GM19452 (cell line): ENCODE measurements around the gene ARHGDIA.

Experiments used
- ATAC-seq: cut with Tn5 transposase; IDR thresholded peaks from one replicate; pipeline ENCODE4 v1.9.1; 2021; ENCODE audit not compliant: unreplicated experiment

Gene ARHGDIA

DNA sequence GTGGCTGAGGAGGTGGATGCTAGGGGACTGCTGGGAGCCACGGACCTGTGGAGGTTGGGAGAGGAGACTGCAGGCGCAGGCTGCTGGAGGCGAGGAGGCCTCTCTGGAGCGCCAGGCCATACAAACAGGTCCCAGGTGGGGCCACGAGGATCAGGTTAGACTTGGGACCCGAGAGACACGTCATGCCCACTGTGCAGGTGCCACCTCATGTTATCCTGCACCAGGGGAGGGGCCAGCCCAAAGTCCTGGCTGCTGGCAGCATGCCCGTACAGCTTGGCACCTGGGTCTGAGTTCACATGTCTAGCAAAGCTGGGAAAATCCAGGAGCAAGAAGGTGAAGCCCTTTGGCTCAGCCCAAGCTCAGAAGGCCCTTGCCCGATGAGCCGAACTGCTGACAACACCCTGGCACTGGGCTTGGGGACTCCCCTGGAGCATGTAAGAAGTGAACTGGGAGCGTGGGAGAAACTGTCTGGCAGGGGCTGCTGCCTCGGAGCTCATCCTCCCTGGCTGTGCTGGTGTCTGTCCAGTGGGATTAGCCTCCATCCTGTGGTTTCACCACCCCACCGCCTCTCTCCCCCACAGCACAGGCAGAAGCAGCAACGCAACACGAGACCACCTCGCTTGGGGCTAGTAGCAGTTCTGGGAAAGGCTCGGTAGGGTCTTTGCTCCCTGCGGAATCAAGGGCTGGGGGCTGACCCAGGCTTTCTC, 5.3 kb downstream of the ARHGDIA start:
- ATAC-seq, result no peak

DNA sequence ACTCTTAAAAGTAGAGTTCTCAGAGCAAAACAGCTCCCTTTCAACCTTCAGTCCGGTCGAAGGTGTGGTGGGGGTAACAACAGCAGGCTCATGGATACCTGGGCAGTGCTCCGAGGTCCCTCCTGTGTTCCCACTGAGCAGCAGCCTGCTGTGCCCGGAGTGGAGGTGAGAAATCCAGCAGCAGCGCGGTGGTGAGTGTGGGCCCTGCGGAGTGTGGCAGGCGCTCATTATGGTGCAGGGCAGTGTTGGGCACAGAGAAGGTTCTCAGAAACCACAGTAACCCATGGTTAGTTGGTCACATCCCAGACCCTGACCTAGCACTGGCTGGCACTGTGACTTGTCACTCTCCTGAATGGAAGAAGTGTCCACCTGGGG, 5.8 kb downstream of the ARHGDIA start:
- ATAC-seq, result no peak

DNA sequence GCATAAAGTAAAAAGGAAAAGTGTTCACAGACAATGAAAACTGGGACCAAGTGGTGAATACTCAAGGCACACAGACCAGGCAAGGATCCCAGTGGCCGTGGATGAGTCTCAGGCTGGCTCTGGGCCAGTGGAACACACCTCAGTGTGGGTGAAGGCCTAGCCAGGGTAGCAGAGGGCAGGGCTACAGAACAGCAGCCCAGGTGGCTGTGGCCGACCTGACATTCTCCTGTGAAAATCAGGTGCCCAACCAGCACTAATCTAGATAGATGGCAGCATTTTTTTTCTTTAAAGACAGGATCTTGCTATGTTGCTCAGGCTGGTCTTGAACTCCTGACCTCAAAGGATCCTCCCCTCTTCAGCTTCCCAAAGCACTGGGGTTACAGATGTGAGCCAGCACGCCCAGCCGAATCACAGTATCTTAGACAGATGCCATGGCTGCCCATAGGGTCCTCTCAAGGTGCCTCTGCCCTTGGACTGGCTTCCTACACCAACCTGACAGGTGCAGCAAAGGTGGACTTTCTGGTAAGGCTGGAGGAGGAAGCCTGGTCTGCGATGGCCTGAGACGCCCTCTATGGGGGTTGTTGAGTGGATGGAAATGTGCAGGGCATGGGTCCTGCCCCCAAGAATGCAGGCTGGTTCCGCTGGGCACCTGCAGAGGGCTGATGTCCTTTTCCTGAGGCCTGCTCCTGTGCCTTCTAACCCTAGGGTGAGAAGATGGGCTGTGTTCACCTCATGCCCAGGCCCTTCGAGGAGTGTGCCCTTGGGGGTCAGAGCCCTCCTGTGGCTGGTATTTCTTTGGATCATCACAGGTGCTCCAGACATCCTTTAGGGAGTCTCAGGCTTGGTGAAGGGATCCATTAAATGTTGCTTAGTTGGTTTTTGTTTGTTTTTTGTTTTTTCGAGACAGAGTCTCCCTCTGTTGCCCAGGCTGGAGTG, 7.0 kb downstream of the ARHGDIA start:
- no peak for ATAC-seq

DNA sequence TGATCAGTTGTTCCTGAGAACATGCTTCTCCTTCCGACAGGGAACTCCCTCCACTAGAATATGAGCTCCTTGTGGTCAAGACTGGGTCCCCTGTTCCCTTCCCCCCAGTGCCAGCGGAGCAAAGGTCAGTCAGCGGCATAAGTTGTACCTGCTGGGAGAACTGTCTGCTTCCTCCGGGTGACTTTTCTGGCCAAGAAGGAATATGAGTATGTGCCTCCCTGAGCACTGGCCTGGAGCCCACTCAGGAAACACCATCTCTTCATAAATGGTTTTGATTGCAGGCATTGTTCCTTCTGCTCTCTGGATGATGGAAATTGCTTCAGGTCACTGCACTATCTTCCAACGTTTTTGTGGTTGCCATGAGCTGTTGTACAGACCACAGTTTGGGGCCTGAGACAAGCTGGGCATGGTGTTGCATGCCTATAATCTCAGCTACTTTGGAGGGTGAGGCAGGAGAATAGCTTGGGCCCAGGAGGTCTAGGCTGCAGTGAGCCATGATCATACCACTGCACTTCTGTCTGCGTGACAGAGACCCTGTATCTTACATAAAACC, 7.9 kb downstream of the ARHGDIA start:
- ATAC-seq, result no peak

DNA sequence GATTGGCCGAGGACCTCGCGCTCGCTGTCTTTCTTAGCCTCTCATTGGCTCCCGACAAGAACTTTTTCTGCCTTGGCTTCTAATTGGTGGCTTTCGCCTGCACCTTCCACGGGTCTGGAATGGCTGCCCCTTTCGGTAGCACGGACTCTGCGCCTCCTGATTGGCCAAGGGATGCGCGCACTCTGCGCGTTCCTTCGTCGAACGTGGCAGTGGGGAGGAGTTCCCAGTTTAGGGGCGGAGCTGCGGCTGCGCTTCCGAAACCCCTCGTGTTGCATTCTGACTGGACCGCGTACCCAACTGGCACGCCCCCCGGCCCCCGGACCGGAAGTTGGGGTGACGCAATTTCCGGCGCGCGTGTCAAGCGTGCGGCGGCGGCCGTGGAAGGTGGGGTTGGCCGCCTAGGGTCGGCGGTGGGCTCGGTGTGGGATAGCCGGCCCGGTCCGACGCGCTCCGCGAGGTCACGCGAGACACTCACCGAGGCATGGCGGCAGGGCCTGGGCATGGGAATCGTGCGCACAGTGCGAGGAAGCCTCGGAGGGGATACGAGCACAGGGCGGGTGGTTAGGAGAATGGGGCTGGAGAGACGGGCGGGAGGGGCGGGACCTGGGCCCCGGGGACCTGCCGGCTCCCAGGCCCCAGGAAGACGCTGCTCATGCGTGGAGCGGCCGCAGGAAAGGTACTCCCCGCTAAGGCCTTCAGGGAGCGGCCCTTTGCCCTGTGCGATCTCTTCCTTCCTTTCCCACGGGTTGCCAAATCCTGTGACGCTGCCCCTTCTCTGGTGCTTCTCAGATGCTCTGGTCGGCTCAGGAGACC, 10.2 kb downstream of the ARHGDIA start:
- peak; percentile 80 for ATAC-seq

DNA sequence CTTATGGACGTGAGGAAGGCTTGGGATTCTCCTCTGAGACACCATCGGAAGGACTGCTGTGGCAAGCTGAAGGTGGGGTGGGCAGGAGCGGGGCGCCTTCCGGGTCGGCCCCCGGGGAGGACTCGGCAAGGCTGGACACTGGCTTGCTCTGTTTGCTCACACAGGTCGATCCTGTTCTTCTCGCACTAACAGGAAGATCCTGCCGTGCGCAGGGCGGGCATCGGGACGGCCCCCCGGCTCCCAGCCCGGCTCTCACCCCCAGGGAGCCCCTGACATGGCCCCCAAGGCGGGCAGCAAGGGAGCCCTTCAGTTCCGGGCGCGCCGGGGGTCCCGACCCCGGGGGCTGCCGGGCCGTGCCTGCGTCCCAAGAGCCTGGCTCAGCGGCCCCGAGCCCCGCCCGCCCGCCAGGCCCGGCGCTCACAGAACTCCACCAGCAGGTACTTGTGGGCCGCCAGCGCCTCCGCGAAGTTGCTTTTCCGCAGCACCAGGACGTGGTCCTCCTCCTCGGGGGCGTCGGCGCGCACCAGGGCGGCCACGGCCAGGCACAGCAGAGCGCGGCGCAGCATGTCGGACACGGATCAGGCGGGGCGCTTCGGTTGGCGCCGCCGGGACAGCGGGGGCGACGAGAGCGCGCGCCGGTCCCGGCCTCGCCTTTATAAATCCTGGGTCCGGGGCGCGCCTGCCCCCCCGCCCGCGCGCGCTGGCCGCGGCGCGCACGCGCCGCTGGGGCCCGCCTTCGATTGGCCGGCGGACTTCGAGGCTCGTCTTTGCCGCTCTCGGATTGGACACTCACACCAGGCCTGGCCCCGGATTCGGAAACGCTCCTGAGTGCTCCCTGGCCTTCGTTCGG, 11.0 kb downstream of the ARHGDIA start, which contains the start of gene P4HB:
P4HB (minus strand) TSS at position 630 of the 850 bp plus-strand sequence; CDS start at position 566, 64 bp downstream.
- peak; percentile 69 for ATAC-seq

GRCh38 chr17:81858967-81859905, 11.9 kb downstream of the ARHGDIA start:
- no peak for ATAC-seq

- ATAC-seq, result no peak
Observed at GRCh38 chr17:81858170-81858966, 12.8 kb downstream of the ARHGDIA start.

GRCh38 chr17:81854974-81855774, 16.0 kb downstream of the ARHGDIA start:
- no peak for ATAC-seq

DNA sequence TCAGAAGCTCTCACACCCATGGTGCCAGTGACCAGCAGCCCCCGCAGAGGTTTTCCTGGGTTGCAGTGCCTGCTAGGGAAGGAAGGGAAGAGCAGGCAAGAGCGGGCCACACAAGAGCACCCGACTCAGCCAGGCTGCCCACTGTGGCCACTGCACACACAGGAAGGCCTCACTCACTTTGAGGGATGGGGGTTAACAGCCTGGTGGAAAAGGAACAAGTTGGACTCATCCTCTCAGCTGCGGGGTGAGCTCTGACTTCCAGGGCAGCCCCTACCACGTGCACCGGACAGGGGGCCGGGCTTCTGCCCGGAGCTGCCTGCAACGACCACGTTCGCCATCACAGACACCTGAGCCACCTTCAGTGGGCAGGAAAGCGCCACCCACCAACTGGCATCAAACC, 18.9 kb downstream of the ARHGDIA start:
- no peak for ATAC-seq

DNA sequence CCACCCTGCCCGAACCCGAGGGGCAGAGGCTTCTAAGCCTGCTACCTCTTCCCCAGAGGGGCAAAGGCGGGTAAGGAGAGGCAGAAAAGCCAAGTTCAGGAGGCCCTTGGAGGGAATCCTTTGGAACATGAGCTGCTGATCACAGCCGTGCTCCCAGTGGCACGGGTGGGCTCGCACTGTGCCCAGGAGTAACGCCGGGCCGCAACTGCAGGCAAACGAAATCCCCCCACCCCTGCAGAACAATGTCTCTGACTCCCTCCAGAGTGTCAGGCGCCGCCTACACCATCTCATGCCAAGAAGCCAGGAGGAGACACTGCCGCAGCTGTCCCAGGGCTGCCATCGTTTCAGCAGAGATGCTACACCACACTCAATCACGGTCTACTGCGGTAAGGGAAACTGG, 19.7 kb downstream of the ARHGDIA start:
- ATAC-seq, result no peak

- ATAC-seq, result no peak
Observed at GRCh38 chr17:81849457-81849856, 21.7 kb downstream of the ARHGDIA start.

- no peak for ATAC-seq
Observed at GRCh38 chr17:81846743-81847689, 24.1 kb downstream of the ARHGDIA start.

GRCh38 chr17:81845881-81846742, 25.0 kb downstream of the ARHGDIA start:
- no peak for ATAC-seq

DNA sequence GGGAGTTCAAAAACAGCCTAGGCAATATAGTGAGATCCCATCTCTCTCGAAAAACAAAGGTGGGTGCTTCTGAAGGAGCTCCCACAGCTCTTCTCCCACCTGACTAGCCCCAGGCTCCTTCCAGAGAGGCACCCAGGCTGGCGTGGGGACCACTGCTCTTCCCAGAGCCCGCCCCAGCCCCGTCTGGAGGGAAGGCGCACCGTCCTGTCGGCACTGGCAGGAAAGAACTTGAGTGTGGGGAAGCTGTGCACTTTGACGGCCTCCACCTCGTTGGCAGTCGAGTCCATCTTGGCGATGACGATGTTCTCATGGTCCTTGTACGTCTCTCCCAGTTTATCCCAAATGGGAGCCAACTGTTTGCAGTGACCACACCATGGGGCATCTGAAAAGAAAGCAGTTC, 25.8 kb downstream of the ARHGDIA start:
- no peak for ATAC-seq
